HG03558 (cell line): ENCODE measurements around the gene SLC32A1.

ENCODE experiments used
- ATAC-seq: cut with Tn5 transposase; IDR thresholded peaks from one replicate; pipeline ENCODE4 v1.9.1; 2021; ENCODE audit warnings: moderate number of reproducible peaks; ENCODE audit not compliant: unreplicated experiment; ENCODE audit errors: extremely low read depth

Gene SLC32A1

GRCh38 chr20:38723848-38724625 lies at the start of gene SLC32A1:
Gene SLC32A1 (plus strand): TSS chr20:38724486. CDS start chr20:38724725, 239 bp downstream.
- ATAC-seq, result no peak

GRCh38 chr20:38674765-38675133 lies 49.5 kb upstream of the SLC32A1 start:
- ATAC-seq, result no peak

GRCh38 chr20:38676576-38676975 lies 47.7 kb upstream of the SLC32A1 start:
- no peak for ATAC-seq

GRCh38 chr20:38680500-38681306 lies 43.6 kb upstream of the SLC32A1 start:
- ATAC-seq, result no peak

- no peak for ATAC-seq
Measured at GRCh38 chr20:38685271-38685670, 39.0 kb upstream of the SLC32A1 start.

GRCh38 chr20:38685853-38686473 lies 38.3 kb upstream of the SLC32A1 start:
- no peak for ATAC-seq

- no peak for ATAC-seq
Measured at GRCh38 chr20:38692436-38693411, 31.6 kb upstream of the SLC32A1 start.

- ATAC-seq, result no peak
Measured at GRCh38 chr20:38697306-38697705, 27.0 kb upstream of the SLC32A1 start.

GRCh38 chr20:38698541-38698940 lies 25.7 kb upstream of the SLC32A1 start:
- no peak for ATAC-seq

- no peak for ATAC-seq
Measured at GRCh38 chr20:38700141-38700540, 24.1 kb upstream of the SLC32A1 start.

- ATAC-seq, result no peak
Measured at GRCh38 chr20:38700926-38701325, 23.4 kb upstream of the SLC32A1 start.

GRCh38 chr20:38703526-38703925 lies 20.8 kb upstream of the SLC32A1 start:
- no peak for ATAC-seq

GRCh38 chr20:38704136-38704535 lies 20.1 kb upstream of the SLC32A1 start:
- ATAC-seq, result no peak

GRCh38 chr20:38706509-38706908 lies 17.8 kb upstream of the SLC32A1 start:
- no peak for ATAC-seq

- no peak for ATAC-seq
Measured at GRCh38 chr20:38714308-38714707, 10.0 kb upstream of the SLC32A1 start.

- no peak for ATAC-seq
Measured at GRCh38 chr20:38715646-38716045, 8.6 kb upstream of the SLC32A1 start.

GRCh38 chr20:38722683-38723016 lies 1.6 kb upstream of the SLC32A1 start:
- no peak for ATAC-seq

- no peak for ATAC-seq
Measured at GRCh38 chr20:38723017-38723847, 1.1 kb upstream of the SLC32A1 start.

GRCh38 chr20:38724626-38725147 lies 401 bp downstream of the SLC32A1 start:
- ATAC-seq, result no peak
